Brain microvascular endothelial cell (primary cell): ENCODE data around the gene ACCSL.

Experiments used
- DNase-seq: peaks from one replicate; pipeline ENCODE4 v3.0.0-alpha.2; 2020
- H3K27ac ChIP-seq: fragments of 250-450 bp; sonication (Bioruptor Pico); 2 replicates; pipeline ENCODE4 v1.5.1; 2020; ENCODE audit warnings: mild to moderate bottlenecking, moderate library complexity
- H3K27me3 ChIP-seq: fragments of 250-450 bp; sonication (Bioruptor Pico); replicated peaks from 2 replicates; pipeline ENCODE4 v1.5.1; 2020; ENCODE audit warnings: mild to moderate bottlenecking
- H3K36me3 ChIP-seq: fragments of 250-450 bp; sonication (Bioruptor Pico); replicated peaks from 2 replicates; pipeline ENCODE4 v1.5.1; 2020; ENCODE audit warnings: mild to moderate bottlenecking
- H3K4me3 ChIP-seq: 2 replicates; pipeline ENCODE4 v1.5.1; 2011; ENCODE audit warnings: low read depth, mild to moderate bottlenecking, control low read depth, low read length, moderate library complexity
- CTCF ChIP-seq: IDR thresholded peaks from 2 replicates; pipeline ENCODE4 v1.5.1; 2011; ENCODE audit warnings: low read depth, mild to moderate bottlenecking, moderate library complexity, low read length, control low read depth, inconsistent platforms; ENCODE audit errors: missing control alignments
- in situ Hi-C: cut with HindIII; loops from 2 replicates; pipeline ENCODE4 v1.10.0; 2017; ENCODE audit warnings: low sequenced_read_pairs, low pct_ligation_motif_present

The ACCSL gene

GRCh38 chr11:44008088-44008501, 39.7 kb upstream of the ACCSL start:
- H3K4me3 ChIP-seq: no peak overlapping the region
- in situ Hi-C loops: no loop called here
- no peaks in the 10 kb centered on the region for H3K36me3 ChIP-seq
- no peak for TF ChIP-seq CTCF
- DNase-seq: no peak
- no peak overlapping the region for H3K27ac ChIP-seq
- no peaks in the 10 kb centered on the region for H3K27me3 ChIP-seq

- DNase-seq: no peak
- no peak overlapping the region for H3K4me3 ChIP-seq
- H3K27ac ChIP-seq: no peak overlapping the region
- H3K27me3 ChIP-seq: no peaks in the 10 kb centered on the region
- no peak for TF ChIP-seq CTCF
- H3K36me3 ChIP-seq: no peaks in the 10 kb centered on the region
- in situ Hi-C loops: no loop called here
These were observed 39.1 kb upstream of the ACCSL start for GRCh38 chr11:44008698-44009097.

GRCh38 chr11:44010789-44011251, 37.0 kb upstream of the ACCSL start:
- Histone ChIP-seq H3K36me3 (no peaks in the 10 kb centered on the region), H3K4me3 (no peak overlapping the region), H3K27me3 (no peaks in the 10 kb centered on the region), H3K27ac (no peak overlapping the region)
- DNase-seq: no peak
- no peak for TF ChIP-seq CTCF
- in situ Hi-C loops: no loop called here

GRCh38 chr11:44011797-44012196, 36.0 kb upstream of the ACCSL start:
- no peaks in the 10 kb centered on the region for H3K36me3 ChIP-seq
- DNase-seq: no peak
- no peak for TF ChIP-seq CTCF
- H3K27ac ChIP-seq: no peak overlapping the region
- H3K27me3 ChIP-seq: no peaks in the 10 kb centered on the region
- in situ Hi-C loops: no loop called here
- H3K4me3 ChIP-seq: no peak overlapping the region

GRCh38 chr11:44014968-44015623, 32.7 kb upstream of the ACCSL start:
- TF ChIP-seq CTCF: no peak
- DNase-seq: peak; percentile 29
- H3K36me3 ChIP-seq: no peaks in the 10 kb centered on the region
- in situ Hi-C loops: no loop called here
- H3K27ac ChIP-seq: no peak overlapping the region
- no peaks in the 10 kb centered on the region for H3K27me3 ChIP-seq
- no peak overlapping the region for H3K4me3 ChIP-seq

GRCh38 chr11:44015624-44016007, 32.2 kb upstream of the ACCSL start:
- Histone ChIP-seq H3K27ac (no peak overlapping the region), H3K4me3 (no peak overlapping the region), H3K36me3 (no peaks in the 10 kb centered on the region), H3K27me3 (no peaks in the 10 kb centered on the region)
- in situ Hi-C loops: no loop called here
- no peak for TF ChIP-seq CTCF
- no peak for DNase-seq
